Neural progenitor cell (in vitro differentiated cells): Measurements from ENCODE around the gene FGFBP2. TPM values are rescaled to one million over a fixed set of nuclear protein-coding genes. Genes with fewer than 3 reads are reported as not detected.

Experiments
- DNase-seq: peaks from one replicate; pipeline ENCODE4 v3.0.0-alpha.2; 2016; ENCODE audit warnings: low spot score
- H2AFZ ChIP-seq: fragments of 200-600 bp; sonication (generic); replicated peaks from 2 replicates; pipeline ENCODE4 v1.6.1; 2016; ENCODE audit warnings: antibody characterized with exemption
- H3F3A ChIP-seq: fragments of 200-600 bp; sonication (generic); 2 replicates; pipeline ENCODE4 v1.6.1; 2016; ENCODE audit warnings: antibody characterized with exemption, low read depth
- H3K27ac ChIP-seq: fragments of 200-600 bp; sonication (generic); 2 replicates; pipeline ENCODE4 v1.5.1; 2016; ENCODE audit warnings: mild to moderate bottlenecking
- H3K27me3 ChIP-seq: fragments of 200-600 bp; sonication (generic); 2 replicates; pipeline ENCODE4 v1.6.1; 2016; ENCODE audit warnings: mild to moderate bottlenecking, moderate library complexity
- H3K36me3 ChIP-seq: fragments of 200-600 bp; sonication (generic); 2 replicates; pipeline ENCODE4 v1.5.1; 2016
- H3K4me1 ChIP-seq: fragments of 200-600 bp; sonication (generic); 2 replicates; pipeline ENCODE4 v1.6.1; 2016; ENCODE audit warnings: mixed run types
- H3K4me2 ChIP-seq: fragments of 200-600 bp; sonication (generic); 2 replicates; pipeline ENCODE4 v1.6.1; 2016
- H3K4me3 ChIP-seq: fragments of 200-600 bp; sonication (generic); 2 replicates; pipeline ENCODE4 v1.5.1; 2016
- H3K79me2 ChIP-seq: fragments of 200-600 bp; sonication (generic); 2 replicates; pipeline ENCODE4 v1.6.1; 2016; ENCODE audit warnings: low read depth
- H3K9ac ChIP-seq: fragments of 200-600 bp; sonication (generic); 2 replicates; pipeline ENCODE4 v1.6.1; 2016
- H3K9me3 ChIP-seq: fragments of 200-600 bp; sonication (generic); 2 replicates; pipeline ENCODE4 v1.5.1; 2016; ENCODE audit warnings: low read depth
- H4K20me1 ChIP-seq: fragments of 200-600 bp; sonication (generic); 2 replicates; pipeline ENCODE4 v1.6.1; 2016; ENCODE audit warnings: low read depth
- H3K27ac Mint-ChIP-seq: 3 replicates; pipeline ENCODE4 v1.8.0; 2021; ENCODE audit warnings: mixed read lengths
- H3K27me3 Mint-ChIP-seq: 2 replicates; pipeline ENCODE4 v1.8.0; 2022; ENCODE audit warnings: low read depth, mild to moderate bottlenecking, inconsistent platforms, moderate library complexity, mixed read lengths; ENCODE audit not compliant: insufficient read depth
- H3K36me3 Mint-ChIP-seq: 3 replicates; pipeline ENCODE4 v1.8.0; 2021; ENCODE audit warnings: mixed read lengths
- H3K4me1 Mint-ChIP-seq: 3 replicates; pipeline ENCODE4 v1.8.0; 2021; ENCODE audit warnings: mixed read lengths
- H3K4me3 Mint-ChIP-seq: 3 replicates; pipeline ENCODE4 v1.8.0; 2021; ENCODE audit warnings: mild to moderate bottlenecking, moderate library complexity, mixed read lengths
- H3K9me3 Mint-ChIP-seq: 3 replicates; pipeline ENCODE4 v1.8.0; 2020; ENCODE audit warnings: mixed read lengths
- CTCF ChIP-seq: fragments of 200-600 bp; sonication (generic); IDR thresholded peaks from 2 replicates; pipeline ENCODE4 v1.5.1; 2017; ENCODE audit warnings: antibody characterized with exemption, mild to moderate bottlenecking
- EZH2 ChIP-seq: fragments of 200-600 bp; sonication (generic); IDR thresholded peaks from 2 replicates; pipeline ENCODE4 v1.6.1; 2017; ENCODE audit warnings: antibody characterized with exemption, mild to moderate bottlenecking, moderate library complexity
- EZH2phosphoT487 ChIP-seq: fragments of 200-600 bp; sonication (generic); IDR thresholded peaks from 2 replicates; pipeline ENCODE4 v1.6.1; 2017; ENCODE audit warnings: antibody characterized with exemption
- total RNA-seq: library from RNA; depleted of rRNA; stranded (reverse); fragments of >200 nt; gene quantifications from 2 replicates; pipeline ENCODE4 v1.2.3, GENCODE V29; 2015; ENCODE audit warnings: low replicate concordance

Gene FGFBP2
- total RNA-seq, 1 donor from 2014 or later: 1.6 TPM

GRCh38 chr4:15955670-15956069 is 7.3 kb downstream of the FGFBP2 start:
- no peaks in the 10 kb centered on the region for H3K27me3 ChIP-seq
- peaks cover 2% of the 10 kb centered on the region for H3K27me3 Mint-ChIP-seq
- H3K36me3 ChIP-seq: no peaks in the 10 kb centered on the region
- TF ChIP-seq CTCF: no peak
- no peak for TF ChIP-seq EZH2
- no peak for TF ChIP-seq EZH2phosphoT487
- no peak overlapping the region for H3K27ac ChIP-seq
- no peak for DNase-seq
- H2AFZ ChIP-seq: no peak overlapping the region
- no peaks in the 10 kb centered on the region for H3F3A ChIP-seq
- H3K36me3 Mint-ChIP-seq: no peaks in the 10 kb centered on the region
- H3K9ac ChIP-seq: no peak overlapping the region
- no peak overlapping the region for H3K4me2 ChIP-seq
- H3K4me1 ChIP-seq: no peaks in the 10 kb centered on the region
- H3K9me3 ChIP-seq: no peaks in the 10 kb centered on the region
- peaks cover 12% of the 10 kb centered on the region for H3K9me3 Mint-ChIP-seq
- no peak overlapping the region for H3K4me3 ChIP-seq
- H3K27ac Mint-ChIP-seq: no peak overlapping the region
- no peak overlapping the region for H3K4me3 Mint-ChIP-seq
- H3K4me1 Mint-ChIP-seq: no peaks in the 10 kb centered on the region
- H3K79me2 ChIP-seq: no peaks in the 10 kb centered on the region
- H4K20me1 ChIP-seq: no peaks in the 10 kb centered on the region

- Mint-ChIP-seq H3K9me3 (peaks cover 12% of the 10 kb centered on the region), H3K27me3 (no peaks in the 10 kb centered on the region)
- no peaks in the 10 kb centered on the region for H3K9me3 ChIP-seq
Observed at GRCh38 chr4:15953625-15954024, 9.3 kb downstream of the FGFBP2 start.

GRCh38 chr4:15951781-15952180 is 11.2 kb downstream of the FGFBP2 start:
- Histone ChIP-seq H3K27me3 (no peaks in the 10 kb centered on the region), H3K4me3 (no peak overlapping the region), H4K20me1 (no peaks in the 10 kb centered on the region), H3K4me2 (no peak overlapping the region), H3K9ac (no peak overlapping the region), H2AFZ (no peak overlapping the region), H3K4me1 (no peaks in the 10 kb centered on the region), H3K9me3 (no peaks in the 10 kb centered on the region), H3F3A (no peaks in the 10 kb centered on the region), H3K79me2 (no peaks in the 10 kb centered on the region), H3K27ac (no peak overlapping the region), H3K36me3 (no peaks in the 10 kb centered on the region)
- DNase-seq: no peak
- TF ChIP-seq EZH2phosphoT487: no peak
- TF ChIP-seq EZH2: no peak
- no peak for TF ChIP-seq CTCF
- Mint-ChIP-seq H3K27ac (no peak overlapping the region), H3K4me1 (no peaks in the 10 kb centered on the region), H3K36me3 (no peaks in the 10 kb centered on the region), H3K4me3 (no peak overlapping the region), H3K9me3 (peaks cover 12% of the 10 kb centered on the region), H3K27me3 (no peaks in the 10 kb centered on the region)

More at GRCh38 chr4:15953625-15954024, 9.3 kb downstream of the FGFBP2 start:
- Mint-ChIP-seq H3K27ac (no peak overlapping the region), H3K36me3 (no peaks in the 10 kb centered on the region), H3K4me3 (no peak overlapping the region), H3K4me1 (no peaks in the 10 kb centered on the region)
- H2AFZ ChIP-seq: no peak overlapping the region
- no peaks in the 10 kb centered on the region for H3F3A ChIP-seq
- TF ChIP-seq EZH2phosphoT487 (no peak), CTCF (no peak), EZH2 (no peak)
- H3K4me3 ChIP-seq: no peak overlapping the region
- no peak overlapping the region for H3K9ac ChIP-seq
- H4K20me1 ChIP-seq: no peaks in the 10 kb centered on the region
- no peaks in the 10 kb centered on the region for H3K4me1 ChIP-seq
- no peak overlapping the region for H3K27ac ChIP-seq
- no peaks in the 10 kb centered on the region for H3K36me3 ChIP-seq
- no peak for DNase-seq
- no peak overlapping the region for H3K4me2 ChIP-seq
- H3K79me2 ChIP-seq: no peaks in the 10 kb centered on the region
- no peaks in the 10 kb centered on the region for H3K27me3 ChIP-seq

- H4K20me1 ChIP-seq: no peaks in the 10 kb centered on the region
- no peak overlapping the region for H3K4me3 ChIP-seq
- H3K9ac ChIP-seq: no peak overlapping the region
- no peaks in the 10 kb centered on the region for H3F3A ChIP-seq
- Mint-ChIP-seq H3K27me3 (no peaks in the 10 kb centered on the region), H3K27ac (no peak overlapping the region), H3K9me3 (peaks cover 8% of the 10 kb centered on the region), H3K4me1 (no peaks in the 10 kb centered on the region), H3K36me3 (no peaks in the 10 kb centered on the region), H3K4me3 (no peak overlapping the region)
- TF ChIP-seq EZH2: no peak
- TF ChIP-seq CTCF: no peak
- TF ChIP-seq EZH2phosphoT487: no peak
- no peak overlapping the region for H3K27ac ChIP-seq
- H3K4me2 ChIP-seq: no peak overlapping the region
- no peaks in the 10 kb centered on the region for H3K4me1 ChIP-seq
- DNase-seq: no peak
- H3K79me2 ChIP-seq: no peaks in the 10 kb centered on the region
- no peaks in the 10 kb centered on the region for H3K27me3 ChIP-seq
- no peaks in the 10 kb centered on the region for H3K9me3 ChIP-seq
- no peak overlapping the region for H2AFZ ChIP-seq
- H3K36me3 ChIP-seq: no peaks in the 10 kb centered on the region
Observed at GRCh38 chr4:15948826-15949225, 14.1 kb downstream of the FGFBP2 start.
